Measurements from ENCODE around the gene CAPN5.
A peak's percentile ranks its signal among the peaks of the same experiment; 100 is the strongest.

CAPN5 gene

DNA sequence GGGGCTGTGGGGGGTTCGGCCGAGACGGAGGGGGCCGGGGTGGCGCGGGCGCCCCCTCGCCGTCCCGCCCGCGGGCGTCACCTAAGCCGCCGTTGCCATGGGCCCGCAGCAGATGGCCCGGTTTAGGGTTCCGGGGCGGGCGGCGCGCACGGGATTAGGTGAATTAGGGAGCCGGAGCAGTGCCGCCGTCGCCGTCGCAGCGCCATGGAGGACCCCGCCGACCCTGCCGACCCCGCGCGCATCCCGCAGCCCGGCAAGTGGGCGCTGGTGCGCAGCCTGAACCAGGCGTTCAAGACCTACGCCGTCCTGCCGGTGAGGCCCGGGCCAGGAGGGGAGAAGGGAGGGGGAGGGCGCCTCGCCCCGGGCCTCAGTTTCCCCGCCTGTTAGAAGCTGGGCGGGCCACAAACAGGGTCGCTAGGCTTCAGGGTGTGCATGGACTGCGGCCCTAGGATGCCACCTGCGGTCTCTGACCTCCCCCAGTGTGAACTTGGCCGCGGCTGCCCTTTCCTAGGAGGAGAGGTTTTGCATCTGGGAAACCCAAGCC, 71.4 kb downstream of the CAPN5 start:
- H3K4me3 Mint-ChIP-seq = no peak overlapping the region
- peaks cover 53% of the 10 kb centered on the region for H3K4me1 Mint-ChIP-seq
- TF ChIP-seq, protein P1, sequence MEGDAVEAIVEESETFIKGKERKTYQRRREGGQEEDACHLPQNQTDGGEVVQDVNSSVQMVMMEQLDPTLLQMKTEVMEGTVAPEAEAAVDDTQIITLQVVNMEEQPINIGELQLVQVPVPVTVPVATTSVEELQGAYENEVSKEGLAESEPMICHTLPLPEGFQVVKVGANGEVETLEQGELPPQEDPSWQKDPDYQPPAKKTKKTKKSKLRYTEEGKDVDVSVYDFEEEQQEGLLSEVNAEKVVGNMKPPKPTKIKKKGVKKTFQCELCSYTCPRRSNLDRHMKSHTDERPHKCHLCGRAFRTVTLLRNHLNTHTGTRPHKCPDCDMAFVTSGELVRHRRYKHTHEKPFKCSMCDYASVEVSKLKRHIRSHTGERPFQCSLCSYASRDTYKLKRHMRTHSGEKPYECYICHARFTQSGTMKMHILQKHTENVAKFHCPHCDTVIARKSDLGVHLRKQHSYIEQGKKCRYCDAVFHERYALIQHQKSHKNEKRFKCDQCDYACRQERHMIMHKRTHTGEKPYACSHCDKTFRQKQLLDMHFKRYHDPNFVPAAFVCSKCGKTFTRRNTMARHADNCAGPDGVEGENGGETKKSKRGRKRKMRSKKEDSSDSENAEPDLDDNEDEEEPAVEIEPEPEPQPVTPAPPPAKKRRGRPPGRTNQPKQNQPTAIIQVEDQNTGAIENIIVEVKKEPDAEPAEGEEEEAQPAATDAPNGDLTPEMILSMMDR (IDR thresholded peaks at IDR 0.05) = no peak
- no peak overlapping the region for H3K27ac Mint-ChIP-seq
- H3K36me3 Mint-ChIP-seq (ENCODE audit: low read depth) = no peaks in the 10 kb centered on the region
- H3K9me3 Mint-ChIP-seq = no peaks in the 10 kb centered on the region
- peaks cover 3% of the 10 kb centered on the region for H3K27me3 Mint-ChIP-seq (ENCODE audit: low read depth, poor library complexity)
- no peak for DNase-seq

DNA sequence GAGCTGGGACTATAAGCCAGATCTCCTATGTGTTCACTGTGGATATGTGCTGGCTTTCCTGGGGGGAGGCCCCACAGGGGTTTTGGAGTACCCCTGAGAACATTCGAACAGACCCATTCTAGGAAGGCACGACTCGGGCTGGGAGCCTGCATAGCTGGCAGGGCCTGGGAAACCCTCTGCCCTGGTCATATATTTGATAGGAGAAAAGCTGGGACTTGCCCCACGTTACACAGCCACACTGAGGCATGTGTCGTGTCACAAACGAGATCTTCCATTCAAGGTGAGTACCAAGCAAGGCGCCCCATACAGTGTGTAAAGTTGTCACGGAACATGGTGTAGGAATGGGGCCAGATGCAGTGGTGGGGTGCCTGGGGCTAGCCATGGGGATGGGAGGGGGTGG, 72.4 kb downstream of the CAPN5 start:
- peaks cover 3% of the 10 kb centered on the region for H3K27me3 Mint-ChIP-seq (ENCODE audit: low read depth, poor library complexity)
- no peaks in the 10 kb centered on the region for H3K36me3 Mint-ChIP-seq (ENCODE audit: low read depth)
- no peaks in the 10 kb centered on the region for H3K9me3 Mint-ChIP-seq
- no peak overlapping the region for H3K4me3 Mint-ChIP-seq
- no peak overlapping the region for H3K27ac Mint-ChIP-seq
- no peak for DNase-seq
- peaks cover 62% of the 10 kb centered on the region for H3K4me1 Mint-ChIP-seq
- TF ChIP-seq, protein P1 (IDR thresholded peaks at IDR 0.05) = no peak

DNA sequence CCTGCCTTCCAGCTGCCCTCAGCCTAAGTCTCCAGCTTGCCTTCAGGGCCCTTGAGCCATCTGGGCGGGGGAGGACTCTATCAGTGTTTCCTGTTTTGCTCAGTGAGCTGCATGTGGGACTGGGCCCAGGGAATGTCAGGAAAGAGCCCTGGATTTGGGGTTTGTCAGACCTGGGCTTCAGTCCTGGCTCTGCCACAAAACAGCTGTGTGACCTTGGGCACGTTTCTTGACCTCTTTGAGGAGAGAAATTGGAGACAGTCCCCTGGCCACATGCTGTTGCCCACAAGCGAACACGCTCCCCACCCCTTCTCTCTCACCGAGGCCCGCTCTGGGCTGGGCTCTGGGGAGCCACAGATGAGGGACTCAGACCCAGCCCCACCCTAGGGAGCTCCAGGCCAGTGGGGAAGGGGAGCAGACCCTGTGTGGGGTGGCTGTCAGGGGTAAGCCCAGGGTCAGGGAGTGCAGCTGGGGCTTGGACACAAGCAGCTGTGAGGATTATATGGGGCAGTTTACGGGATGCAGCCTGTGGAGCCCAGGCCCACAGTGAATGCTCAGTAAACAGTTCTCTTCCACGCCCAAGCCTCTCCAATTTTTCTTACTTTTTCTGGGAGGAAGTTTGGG, 73.6 kb downstream of the CAPN5 start:
- H3K27me3 Mint-ChIP-seq (ENCODE audit: low read depth, poor library complexity) = peaks cover 8% of the 10 kb centered on the region
- peak overlapping the region; percentile 29 for H3K27ac Mint-ChIP-seq
- H3K9me3 Mint-ChIP-seq = no peaks in the 10 kb centered on the region
- H3K36me3 Mint-ChIP-seq (ENCODE audit: low read depth) = no peaks in the 10 kb centered on the region
- H3K4me1 Mint-ChIP-seq = peaks cover 70% of the 10 kb centered on the region
- DNase-seq = peak; percentile 39
- no peak overlapping the region for H3K4me3 Mint-ChIP-seq
- TF ChIP-seq, protein P1 (IDR thresholded peaks at IDR 0.05) = no peak

DNA sequence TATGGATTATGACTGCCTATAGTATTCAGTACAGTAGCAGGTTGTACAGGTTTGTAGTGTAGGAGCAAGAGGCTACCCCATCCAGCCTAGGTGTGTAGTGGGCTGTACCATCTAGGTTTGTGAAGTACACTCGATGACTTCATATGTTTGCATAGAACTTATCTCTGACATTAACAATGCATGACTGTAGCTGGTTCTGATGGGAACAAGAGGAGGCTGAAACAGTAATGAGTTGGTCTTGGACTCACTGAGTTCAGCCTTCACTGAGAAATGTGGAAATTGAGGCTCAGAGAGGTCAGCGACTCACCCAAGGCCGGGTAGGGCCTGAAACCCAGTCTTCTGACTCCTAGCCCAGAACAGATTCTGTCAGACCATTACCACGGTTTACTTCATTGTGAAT, 74.3 kb downstream of the CAPN5 start:
- TF ChIP-seq, protein P1 (IDR thresholded peaks at IDR 0.05) = no peak
- no peak for DNase-seq
- H3K27me3 Mint-ChIP-seq (ENCODE audit: low read depth, poor library complexity) = peaks cover 13% of the 10 kb centered on the region
- H3K4me1 Mint-ChIP-seq = peaks cover 72% of the 10 kb centered on the region
- H3K36me3 Mint-ChIP-seq (ENCODE audit: low read depth) = no peaks in the 10 kb centered on the region
- H3K27ac Mint-ChIP-seq = no peak overlapping the region
- H3K9me3 Mint-ChIP-seq = no peaks in the 10 kb centered on the region
- no peak overlapping the region for H3K4me3 Mint-ChIP-seq

DNA sequence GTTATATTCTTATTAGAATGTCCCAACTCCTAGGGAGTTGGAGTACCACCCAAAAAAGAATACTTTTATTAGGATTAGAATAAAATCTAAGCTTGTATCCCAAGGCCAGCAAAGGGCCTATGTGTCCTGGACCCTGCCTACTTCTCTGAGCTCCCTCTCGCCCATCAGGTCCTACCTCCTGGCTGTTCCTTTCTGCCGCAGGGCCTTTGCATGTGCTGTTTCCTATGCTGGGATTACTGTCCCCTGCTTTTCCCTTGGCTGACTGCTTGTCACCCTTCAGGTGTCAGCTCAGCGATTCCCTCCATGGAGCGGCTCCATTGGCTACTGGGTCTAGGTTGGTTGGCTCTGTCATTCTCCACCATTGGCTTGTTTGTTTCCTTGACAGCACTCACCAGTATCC, 74.7 kb downstream of the CAPN5 start:
- Mint-ChIP-seq H3K9me3 (no peaks in the 10 kb centered on the region), H3K36me3 (ENCODE audit: low read depth) (no peaks in the 10 kb centered on the region), H3K4me1 (peaks cover 72% of the 10 kb centered on the region), H3K27me3 (ENCODE audit: low read depth, poor library complexity) (peaks cover 15% of the 10 kb centered on the region), H3K4me3 (no peak overlapping the region), H3K27ac (no peak overlapping the region)
- DNase-seq = no peak
- TF ChIP-seq, protein P1 (IDR thresholded peaks at IDR 0.05) = no peak
